ENCODE data around the gene CATSPERZ. TPM values are rescaled to one million over a fixed set of nuclear protein-coding genes. Genes with fewer than 3 reads are reported as not detected.
A peak's percentile ranks its signal among the peaks of the same experiment; 100 is the strongest.
"Not testable (repeated sequence)": the region's sequence is repeated elsewhere in the genome, so short reads cannot be mapped to it uniquely, and the experiment has no call there.

CATSPERZ gene
- total RNA-seq, 2 donors from 2014 or later, result 0.53 to 1.1 TPM

DNA sequence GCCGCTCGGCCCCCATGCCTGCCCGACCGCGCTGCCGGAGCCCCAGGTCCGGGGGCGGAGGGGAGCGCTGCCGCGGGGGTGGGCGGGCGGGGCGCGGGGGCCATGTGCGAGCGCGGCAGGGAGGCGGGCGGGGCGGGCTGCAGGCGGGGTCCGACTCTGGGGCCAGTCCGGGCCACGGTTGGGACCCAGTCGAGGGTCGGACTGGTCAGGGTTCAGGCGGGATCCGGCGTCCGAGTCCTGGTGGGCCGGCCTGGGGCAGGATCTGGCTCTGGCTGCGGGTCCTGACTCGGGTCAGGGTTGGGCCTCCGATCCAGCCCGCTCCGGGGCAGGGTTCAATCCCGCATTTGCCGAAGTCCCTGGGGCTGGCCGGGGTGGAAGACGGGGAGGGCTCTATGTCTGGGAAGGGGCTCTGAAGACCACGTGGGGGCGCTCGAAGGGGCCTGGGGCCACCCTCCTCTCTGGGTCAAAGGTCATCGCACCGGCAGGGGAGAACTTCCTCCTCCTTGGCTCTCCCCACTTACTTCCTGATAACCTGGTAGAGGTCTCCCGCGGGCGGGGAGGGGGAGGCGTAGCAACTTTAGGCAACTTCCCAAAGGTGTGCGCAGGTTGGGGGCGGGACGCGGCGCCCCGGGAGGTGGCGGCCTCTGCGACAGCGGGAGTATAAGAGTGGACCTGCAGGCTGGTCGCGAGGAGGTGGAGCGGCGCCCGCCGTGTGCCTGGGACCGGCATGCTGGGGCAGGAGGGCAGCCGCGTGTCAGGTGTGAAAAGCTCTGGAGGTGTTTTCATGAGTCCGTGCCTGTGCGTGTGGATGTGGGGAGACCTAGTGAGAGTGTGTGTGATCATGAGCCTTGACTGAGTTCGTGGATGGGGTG lies 5.8 kb downstream of the CATSPERZ start:
- Mint-ChIP-seq H3K9me3 (no peaks in the 10 kb centered on the region), H3K36me3 (ENCODE audit: insufficient read depth in 2 of 2) (peaks cover 0 to 10% of the 10 kb centered on the region in 2 donors), H3K4me3 (peak overlapping the region; percentile 93 to 100), H3K4me1 (ENCODE audit: low read depth) (peaks cover 44% of the 10 kb centered on the region), H3K27ac (peak overlapping the region; percentile 23), H3K27me3 (ENCODE audit: low read depth) (peaks cover 11% of the 10 kb centered on the region)
- ATAC-seq (replicated peaks in 1 of 2), result peak; percentile 31 to 34
- peak; percentile 79 to 82 for DNase-seq

DNA sequence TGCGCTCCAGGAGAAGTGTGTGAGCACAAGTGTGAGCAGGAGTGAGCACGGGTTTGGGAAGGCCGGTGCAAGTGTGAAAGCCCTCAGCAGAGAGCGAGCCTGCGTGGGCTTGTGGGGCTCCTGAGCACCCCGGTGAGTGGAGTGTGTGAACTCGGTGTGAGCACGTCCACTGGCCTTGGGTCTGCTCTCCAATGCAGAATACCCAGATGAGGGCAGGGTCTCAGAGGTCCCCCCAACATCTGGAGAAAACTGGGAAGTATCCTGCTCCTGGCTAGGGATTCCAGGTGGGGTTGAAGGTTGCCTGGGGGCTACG lies 6.4 kb downstream of the CATSPERZ start:
- peak overlapping the region; percentile 93 to 100 for H3K4me3 Mint-ChIP-seq
- H3K4me1 Mint-ChIP-seq (ENCODE audit: low read depth), result peaks cover 42% of the 10 kb centered on the region
- peaks cover 5% of the 10 kb centered on the region for H3K27me3 Mint-ChIP-seq (ENCODE audit: low read depth)
- peak overlapping the region; percentile 23 for H3K27ac Mint-ChIP-seq
- ATAC-seq (replicated peaks in 1 of 2) (no peak), DNase-seq (no peak)
- peaks cover 0 to 10% of the 10 kb centered on the region in 2 donors for H3K36me3 Mint-ChIP-seq (ENCODE audit: insufficient read depth in 2 of 2)
- no peaks in the 10 kb centered on the region for H3K9me3 Mint-ChIP-seq

DNA sequence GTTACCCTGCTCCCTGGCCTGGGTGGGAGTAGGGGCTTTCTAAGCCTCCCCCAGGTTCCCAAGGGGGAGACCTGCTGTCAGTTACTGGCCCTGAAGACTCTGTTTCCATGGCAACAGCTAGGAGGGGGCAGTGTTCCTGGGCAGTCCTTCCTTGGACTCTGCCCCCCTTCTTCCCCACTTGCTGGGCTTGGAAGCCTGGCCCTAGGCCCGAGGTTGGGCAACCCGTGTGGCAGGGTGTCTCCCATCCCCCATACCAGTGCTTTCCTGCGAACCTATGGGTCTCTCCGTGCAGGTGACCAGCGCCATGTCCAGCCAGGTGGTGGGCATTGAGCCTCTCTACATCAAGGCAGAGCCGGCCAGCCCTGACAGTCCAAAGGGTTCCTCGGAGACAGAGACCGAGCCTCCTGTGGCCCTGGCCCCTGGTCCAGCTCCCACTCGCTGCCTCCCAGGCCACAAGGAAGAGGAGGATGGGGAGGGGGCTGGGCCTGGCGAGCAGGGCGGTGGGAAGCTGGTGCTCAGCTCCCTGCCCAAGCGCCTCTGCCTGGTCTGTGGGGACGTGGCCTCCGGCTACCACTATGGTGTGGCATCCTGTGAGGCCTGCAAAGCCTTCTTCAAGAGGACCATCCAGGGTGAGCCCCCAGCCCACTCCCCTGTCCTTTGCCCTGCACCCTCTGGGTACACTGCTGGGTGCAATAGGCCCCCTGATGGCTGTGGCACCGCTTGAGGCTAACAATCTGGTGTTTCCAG lies 6.9 kb downstream of the CATSPERZ start:
- Mint-ChIP-seq H3K36me3 (ENCODE audit: insufficient read depth in 2 of 2) (peaks cover 0 to 10% of the 10 kb centered on the region in 2 donors), H3K27ac (no peak overlapping the region), H3K4me3 (peak overlapping the region; percentile 93 to 100), H3K9me3 (no peaks in the 10 kb centered on the region), H3K4me1 (ENCODE audit: low read depth) (peaks cover 42% of the 10 kb centered on the region), H3K27me3 (ENCODE audit: low read depth) (peaks cover under 1% of the 10 kb centered on the region)
- DNase-seq (no peak), ATAC-seq (replicated peaks in 1 of 2) (no peak)

DNA sequence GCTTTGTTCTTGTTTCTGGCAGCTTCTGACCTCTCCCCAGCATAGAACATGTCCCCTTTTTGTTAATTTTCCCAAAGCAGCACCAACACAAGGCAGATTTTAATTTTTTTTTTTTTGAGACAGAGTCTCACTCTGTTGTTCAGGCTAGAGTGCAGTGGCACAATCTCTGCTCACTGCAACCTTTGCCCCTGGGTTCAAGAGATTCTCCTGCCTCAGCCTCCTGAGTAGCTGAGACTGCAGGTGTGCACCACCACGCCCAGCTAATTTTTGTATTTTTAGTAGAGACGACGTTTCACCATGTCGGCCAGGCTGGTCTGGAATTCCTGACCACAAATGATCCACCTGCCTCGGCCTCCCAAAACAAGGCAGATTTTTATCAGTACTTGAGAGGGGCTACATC lies 7.6 kb downstream of the CATSPERZ start:
- ATAC-seq (replicated peaks in 1 of 2); H3K27me3 Mint-ChIP-seq (ENCODE audit: low read depth); H3K36me3 Mint-ChIP-seq (ENCODE audit: insufficient read depth in 2 of 2); DNase-seq; H3K9me3 Mint-ChIP-seq: not testable (repeated sequence)
- peak overlapping the region; percentile 50 to 100 for H3K4me3 Mint-ChIP-seq
- peaks cover 47% of the 10 kb centered on the region for H3K4me1 Mint-ChIP-seq (ENCODE audit: low read depth)
- peak overlapping the region; percentile 61 for H3K27ac Mint-ChIP-seq

DNA sequence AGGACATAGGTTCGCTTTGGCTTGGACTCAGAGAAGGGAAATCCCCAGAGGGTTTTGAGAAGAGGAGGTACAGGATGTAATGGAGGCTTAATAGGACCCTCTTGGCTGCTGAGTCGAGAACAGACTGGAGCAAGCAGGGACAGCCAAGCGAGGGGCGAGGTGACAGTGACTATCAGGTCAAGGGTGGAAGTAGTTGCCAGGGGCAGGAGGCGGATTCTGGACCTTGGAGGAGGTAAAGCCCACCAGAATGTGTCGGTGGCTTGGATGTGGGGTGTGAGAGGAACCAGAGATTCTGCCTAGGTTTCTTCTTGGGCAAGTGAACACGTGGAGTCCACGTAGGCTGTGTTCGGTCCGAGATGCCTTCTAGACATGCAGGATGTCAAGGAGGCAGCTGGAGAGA lies 12.8 kb downstream of the CATSPERZ start:
- H3K27ac Mint-ChIP-seq, result peak overlapping the region; percentile 36
- no peaks in the 10 kb centered on the region for H3K27me3 Mint-ChIP-seq (ENCODE audit: low read depth)
- ATAC-seq (replicated peaks in 1 of 2) (no peak), DNase-seq (no peak)
- no peak overlapping the region for H3K4me3 Mint-ChIP-seq
- H3K4me1 Mint-ChIP-seq (ENCODE audit: low read depth), result peaks cover 42% of the 10 kb centered on the region
- no peaks in the 10 kb centered on the region for H3K9me3 Mint-ChIP-seq
- peaks cover 0 to 2% of the 10 kb centered on the region in 2 donors for H3K36me3 Mint-ChIP-seq (ENCODE audit: insufficient read depth in 2 of 2)

DNA sequence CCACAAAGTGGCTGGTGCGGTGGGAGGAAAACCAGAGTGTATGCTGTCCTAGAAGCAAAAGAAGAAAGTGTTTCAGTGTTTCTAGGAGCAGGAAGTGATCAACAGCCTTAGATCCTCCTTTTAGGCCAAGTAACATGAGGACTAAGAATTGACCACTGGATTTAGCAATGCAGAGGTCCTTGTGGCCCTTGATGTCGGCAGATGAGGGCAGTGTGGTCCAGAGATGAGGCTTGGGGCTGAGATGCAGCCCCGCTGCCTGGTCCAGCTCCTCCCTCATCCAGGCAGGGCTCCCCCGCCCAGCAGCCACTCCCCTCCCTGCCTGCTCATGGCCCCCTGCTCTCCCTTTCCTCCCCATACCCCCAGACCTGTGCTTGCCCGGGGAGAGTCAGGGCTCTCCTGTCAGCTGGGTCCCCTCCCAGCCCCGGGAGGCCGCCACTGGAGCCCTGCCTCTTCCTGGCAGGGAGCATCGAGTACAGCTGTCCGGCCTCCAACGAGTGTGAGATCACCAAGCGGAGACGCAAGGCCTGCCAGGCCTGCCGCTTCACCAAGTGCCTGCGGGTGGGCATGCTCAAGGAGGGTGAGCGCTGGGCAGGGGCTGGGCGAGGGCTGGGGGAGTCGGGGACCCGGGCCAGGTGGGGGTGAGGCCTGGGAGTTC lies 13.5 kb downstream of the CATSPERZ start:
- Mint-ChIP-seq H3K36me3 (ENCODE audit: insufficient read depth in 2 of 2) (peaks cover 2 to 4% of the 10 kb centered on the region in 2 donors), H3K4me1 (ENCODE audit: low read depth) (peaks cover 44% of the 10 kb centered on the region), H3K27ac (no peak overlapping the region), H3K27me3 (ENCODE audit: low read depth) (no peaks in the 10 kb centered on the region), H3K9me3 (no peaks in the 10 kb centered on the region), H3K4me3 (no peak overlapping the region)
- no peak for DNase-seq
- ATAC-seq (replicated peaks in 1 of 2), result no peak

DNA sequence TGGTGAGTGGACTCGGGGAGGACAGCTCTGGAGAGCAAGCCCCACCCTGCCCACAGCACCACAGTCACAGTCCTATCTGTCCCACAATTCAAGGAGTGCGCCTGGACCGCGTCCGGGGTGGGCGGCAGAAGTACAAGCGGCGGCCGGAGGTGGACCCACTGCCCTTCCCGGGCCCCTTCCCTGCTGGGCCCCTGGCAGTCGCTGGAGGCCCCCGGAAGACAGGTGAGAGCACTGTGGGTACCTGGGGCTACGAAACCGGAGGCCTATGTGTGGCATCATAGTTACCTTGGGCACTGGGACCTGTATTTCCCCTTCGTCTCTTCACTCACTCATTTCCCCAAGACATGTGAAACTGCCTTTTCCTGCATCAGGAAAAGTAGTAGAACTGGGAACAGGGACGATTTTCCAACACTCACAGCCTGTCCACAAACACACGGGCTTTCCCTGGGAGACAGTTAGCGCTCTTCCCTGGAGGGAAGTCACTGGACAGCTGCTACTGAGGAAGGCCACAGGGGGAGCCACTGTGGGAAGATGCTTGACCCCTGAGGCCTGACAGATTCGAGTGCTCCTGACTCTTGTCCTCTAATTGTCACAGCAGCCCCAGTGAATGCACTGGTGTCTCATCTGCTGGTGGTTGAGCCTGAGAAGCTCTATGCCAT lies 14.1 kb downstream of the CATSPERZ start:
- peaks cover 49% of the 10 kb centered on the region for H3K4me1 Mint-ChIP-seq (ENCODE audit: low read depth)
- no peaks in the 10 kb centered on the region for H3K9me3 Mint-ChIP-seq
- H3K36me3 Mint-ChIP-seq (ENCODE audit: insufficient read depth in 2 of 2), result peaks cover 7% of the 10 kb centered on the region in 2 donors
- no peak for ATAC-seq (replicated peaks in 1 of 2)
- DNase-seq, result no peak
- H3K27me3 Mint-ChIP-seq (ENCODE audit: low read depth), result no peaks in the 10 kb centered on the region
- no peak overlapping the region for H3K4me3 Mint-ChIP-seq
- no peak overlapping the region for H3K27ac Mint-ChIP-seq

DNA sequence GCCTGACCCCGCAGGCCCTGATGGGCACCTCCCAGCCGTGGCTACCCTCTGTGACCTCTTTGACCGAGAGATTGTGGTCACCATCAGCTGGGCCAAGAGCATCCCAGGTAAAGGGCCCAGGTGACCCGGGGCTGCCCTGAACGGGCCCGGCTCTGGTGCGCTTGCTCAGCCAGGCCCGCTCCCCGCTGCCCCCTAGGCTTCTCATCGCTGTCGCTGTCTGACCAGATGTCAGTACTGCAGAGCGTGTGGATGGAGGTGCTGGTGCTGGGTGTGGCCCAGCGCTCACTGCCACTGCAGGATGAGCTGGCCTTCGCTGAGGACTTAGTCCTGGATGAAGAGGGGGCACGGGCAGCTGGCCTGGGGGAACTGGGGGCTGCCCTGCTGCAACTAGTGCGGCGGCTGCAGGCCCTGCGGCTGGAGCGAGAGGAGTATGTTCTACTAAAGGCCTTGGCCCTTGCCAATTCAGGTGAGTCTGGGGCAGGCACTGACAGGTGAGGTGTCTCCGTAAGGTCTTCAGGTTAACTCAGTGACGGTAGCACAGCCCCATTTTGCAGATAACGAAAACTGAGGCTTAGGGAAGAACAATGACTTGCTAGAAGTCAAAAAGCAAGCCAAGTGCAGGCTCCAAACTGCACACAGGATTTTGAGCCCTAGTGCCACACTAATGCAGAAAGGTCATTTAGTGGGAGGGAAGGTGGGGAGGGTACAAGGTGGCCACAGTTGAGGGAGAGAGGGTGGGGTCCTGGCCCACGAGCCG lies 14.8 kb downstream of the CATSPERZ start:
- no peak overlapping the region for H3K27ac Mint-ChIP-seq
- peaks cover 54% of the 10 kb centered on the region for H3K4me1 Mint-ChIP-seq (ENCODE audit: low read depth)
- no peak for ATAC-seq (replicated peaks in 1 of 2)
- H3K4me3 Mint-ChIP-seq, result peak overlapping the region in 1 of 2 donors; percentile 11
- no peaks in the 10 kb centered on the region for H3K9me3 Mint-ChIP-seq
- peaks cover 7% of the 10 kb centered on the region in 2 donors for H3K36me3 Mint-ChIP-seq (ENCODE audit: insufficient read depth in 2 of 2)
- no peak for DNase-seq
- no peaks in the 10 kb centered on the region for H3K27me3 Mint-ChIP-seq (ENCODE audit: low read depth)

DNA sequence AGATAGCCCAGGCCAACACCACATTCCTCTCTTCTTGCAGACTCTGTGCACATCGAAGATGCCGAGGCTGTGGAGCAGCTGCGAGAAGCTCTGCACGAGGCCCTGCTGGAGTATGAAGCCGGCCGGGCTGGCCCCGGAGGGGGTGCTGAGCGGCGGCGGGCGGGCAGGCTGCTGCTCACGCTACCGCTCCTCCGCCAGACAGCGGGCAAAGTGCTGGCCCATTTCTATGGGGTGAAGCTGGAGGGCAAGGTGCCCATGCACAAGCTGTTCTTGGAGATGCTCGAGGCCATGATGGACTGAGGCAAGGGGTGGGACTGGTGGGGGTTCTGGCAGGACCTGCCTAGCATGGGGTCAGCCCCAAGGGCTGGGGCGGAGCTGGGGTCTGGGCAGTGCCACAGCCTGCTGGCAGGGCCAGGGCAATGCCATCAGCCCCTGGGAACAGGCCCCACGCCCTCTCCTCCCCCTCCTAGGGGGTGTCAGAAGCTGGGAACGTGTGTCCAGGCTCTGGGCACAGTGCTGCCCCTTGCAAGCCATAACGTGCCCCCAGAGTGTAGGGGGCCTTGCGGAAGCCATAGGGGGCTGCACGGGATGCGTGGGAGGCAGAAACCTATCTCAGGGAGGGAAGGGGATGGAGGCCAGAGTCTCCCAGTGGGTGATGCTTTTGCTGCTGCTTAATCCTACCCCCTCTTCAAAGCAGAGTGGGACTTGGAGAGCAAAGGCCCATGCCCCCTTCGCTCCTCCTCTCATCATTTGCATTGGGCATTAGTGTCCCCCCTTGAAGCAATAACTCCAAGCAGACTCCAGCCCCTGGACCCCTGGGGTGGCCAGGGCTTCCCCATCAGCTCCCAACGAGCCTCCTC lies 15.7 kb downstream of the CATSPERZ start:
- Mint-ChIP-seq H3K4me3 (peak overlapping the region; percentile 88 to 92), H3K27ac (peak overlapping the region; percentile 98), H3K4me1 (ENCODE audit: low read depth) (peaks cover 60% of the 10 kb centered on the region)
- not testable (repeated sequence) for H3K36me3 Mint-ChIP-seq (ENCODE audit: insufficient read depth in 2 of 2); H3K27me3 Mint-ChIP-seq (ENCODE audit: low read depth); DNase-seq; ATAC-seq (replicated peaks in 1 of 2); H3K9me3 Mint-ChIP-seq

DNA sequence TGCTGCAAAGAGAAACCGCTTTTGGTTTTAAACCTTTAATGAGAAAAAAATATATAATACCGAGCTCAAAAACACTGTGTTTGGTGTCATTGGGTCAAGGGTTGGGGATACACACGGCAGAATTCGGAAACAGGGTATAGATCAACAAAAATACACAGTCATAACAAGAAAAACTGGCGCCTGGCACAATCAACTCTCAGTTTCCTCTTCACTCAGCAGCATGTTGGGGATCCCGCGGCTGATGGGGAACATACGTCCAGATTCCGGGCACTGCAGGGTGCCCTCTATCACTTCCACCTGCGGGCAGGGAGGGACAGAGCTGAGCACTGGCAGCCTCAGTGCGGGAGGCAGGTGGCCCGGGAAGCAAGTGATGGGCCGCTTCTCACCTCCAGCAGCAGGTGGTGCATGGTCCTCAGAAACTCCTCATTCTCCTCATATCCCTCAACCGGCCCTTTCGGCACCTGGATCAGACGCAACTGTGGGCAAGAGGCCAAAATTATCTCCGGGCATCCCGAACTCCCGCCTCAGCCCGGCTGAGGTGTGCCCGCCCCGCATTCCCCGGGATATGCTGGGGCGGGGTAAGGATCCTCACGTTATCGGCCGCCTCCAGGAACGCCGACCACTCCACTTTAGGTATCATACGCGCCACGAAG lies 16.6 kb downstream of the CATSPERZ start:
- H3K4me1 Mint-ChIP-seq (ENCODE audit: low read depth), result peaks cover 69% of the 10 kb centered on the region
- H3K9me3 Mint-ChIP-seq, result no peaks in the 10 kb centered on the region

DNA sequence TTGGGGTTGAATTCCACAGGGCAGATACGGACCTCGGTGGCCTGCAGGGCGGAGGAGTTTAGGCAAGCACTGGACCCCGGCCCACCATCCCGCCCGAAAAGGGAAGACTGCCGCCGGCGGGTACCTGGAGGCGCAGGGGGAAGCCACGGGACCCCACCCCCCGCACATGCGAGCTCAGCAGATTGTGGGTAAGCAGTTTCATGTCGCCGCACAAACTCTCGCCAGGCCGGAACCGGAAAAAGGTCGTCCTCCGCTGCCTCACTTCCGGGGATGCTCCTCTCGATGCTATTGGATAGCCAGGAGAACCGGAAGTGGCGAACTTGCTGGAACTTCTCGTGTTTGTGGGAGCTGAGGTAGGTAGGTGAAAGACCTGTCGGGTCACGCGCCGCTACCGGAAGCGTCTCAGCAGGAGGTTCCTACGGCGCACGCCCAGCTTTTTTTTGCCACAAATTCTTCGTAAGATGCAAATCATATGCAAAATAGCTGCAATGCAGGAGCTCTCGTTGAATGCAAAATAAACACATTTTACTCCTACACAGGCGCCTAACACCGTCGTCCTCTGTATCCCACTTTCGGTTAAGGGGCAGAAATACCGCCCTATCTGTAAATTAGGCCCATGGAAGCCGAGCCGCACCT lies 17.3 kb downstream of the CATSPERZ start, which contains the start of gene TRMT112:
TRMT112 (minus strand) TSS at position 235 of the 636 bp plus-strand sequence; CDS start at position 202, 33 bp downstream.
- DNase-seq (peak; percentile 94 to 98), ATAC-seq (replicated peaks in 1 of 2) (peak; percentile 79 to 84)
- Mint-ChIP-seq H3K27me3 (ENCODE audit: low read depth) (no peaks in the 10 kb centered on the region), H3K9me3 (no peaks in the 10 kb centered on the region), H3K4me3 (peak within 1 kb of the TSS; percentile 88 to 92), H3K4me1 (ENCODE audit: low read depth) (peaks cover 68% of the 10 kb centered on the region), H3K36me3 (ENCODE audit: insufficient read depth in 2 of 2) (peaks cover 9% of the 10 kb centered on the region in 2 donors), H3K27ac (peak within 1 kb of the TSS; percentile 98)

More for the DNA sequence above, 16.6 kb downstream of the CATSPERZ start:
- Mint-ChIP-seq H3K36me3 (ENCODE audit: insufficient read depth in 2 of 2) (peaks cover 9% of the 10 kb centered on the region in 2 donors), H3K27me3 (ENCODE audit: low read depth) (no peaks in the 10 kb centered on the region), H3K27ac (peak overlapping the region; percentile 98), H3K4me3 (peak overlapping the region; percentile 88 to 92)
- peak; percentile 14 to 33 for ATAC-seq (replicated peaks in 1 of 2)
- peak; percentile 45 to 47 for DNase-seq

All from activated T-cell treated with anti-CD3 and anti-CD28 coated beads, Interleukin-2, amount 50 U/mL, for 72 hours (primary cell).